GM12873 (cell line): ENCODE results near the gene TLCD1.

ENCODE experiments used
- CTCF ChIP-seq: IDR thresholded peaks from 2 replicates; pipeline ENCODE4 v1.5.1; 2012; ENCODE audit warnings: low read depth, mild to moderate bottlenecking, moderate library complexity, low read length, control low read depth; ENCODE audit not compliant: insufficient read depth; ENCODE audit errors: missing control alignments

TLCD1 gene

GRCh38 chr17:28750178-28751047 is 24.4 kb upstream of the TLCD1 start:
- peak; percentile 100 for TF ChIP-seq CTCF

GRCh38 chr17:28749516-28750177 is 23.6 kb upstream of the TLCD1 start:
- no peak for TF ChIP-seq CTCF

- TF ChIP-seq CTCF, result no peak
Observed at GRCh38 chr17:28748852-28749515, 23.0 kb upstream of the TLCD1 start.

GRCh38 chr17:28747801-28748750 is 22.0 kb upstream of the TLCD1 start:
- TF ChIP-seq CTCF, result no peak

GRCh38 chr17:28747051-28747691 is 21.1 kb upstream of the TLCD1 start:
- no peak for TF ChIP-seq CTCF

GRCh38 chr17:28746611-28747050 is 20.6 kb upstream of the TLCD1 start:
- no peak for TF ChIP-seq CTCF
